ENCODE data around the gene GDAP2. TPM values are rescaled to one million over a fixed set of nuclear protein-coding genes. Genes with fewer than 3 reads are reported as not detected.
A peak's percentile ranks its signal among the peaks of the same experiment; 100 is the strongest.

The GDAP2 gene
- total RNA-seq, 4 donors from 2014 or later: 38.7 to 48.9 (median 47.6) TPM

DNA sequence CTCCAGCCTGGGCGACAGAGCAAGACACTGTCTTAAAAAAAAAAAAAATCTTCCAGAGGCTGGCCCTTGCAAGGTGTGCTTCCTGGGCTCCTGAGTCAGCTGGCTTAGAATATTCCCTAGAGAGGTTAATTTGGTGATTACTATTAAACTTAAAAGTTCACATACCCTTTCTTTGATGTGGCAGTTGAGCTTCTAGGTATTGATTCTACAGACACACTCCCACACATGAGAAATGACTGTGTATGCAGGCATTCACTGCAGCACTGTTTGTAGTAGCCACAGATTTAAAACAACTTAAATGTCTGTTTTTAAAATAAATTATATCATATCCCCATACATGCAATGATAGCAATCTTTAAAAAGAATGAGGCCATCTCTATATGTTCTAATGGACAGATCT lies 93.4 kb downstream of the GDAP2 start:
- Histone ChIP-seq H3K36me3 (no peaks in the 10 kb centered on the region), H3K4me1 (no peaks in the 10 kb centered on the region), H3K4me3 (replicated peaks in 1 of 3) (no peak overlapping the region), H3K27ac (no peak overlapping the region), H3K9me3 (no peaks in the 10 kb centered on the region), H3K27me3 (no peaks in the 10 kb centered on the region)
- TF ChIP-seq, protein P1, sequence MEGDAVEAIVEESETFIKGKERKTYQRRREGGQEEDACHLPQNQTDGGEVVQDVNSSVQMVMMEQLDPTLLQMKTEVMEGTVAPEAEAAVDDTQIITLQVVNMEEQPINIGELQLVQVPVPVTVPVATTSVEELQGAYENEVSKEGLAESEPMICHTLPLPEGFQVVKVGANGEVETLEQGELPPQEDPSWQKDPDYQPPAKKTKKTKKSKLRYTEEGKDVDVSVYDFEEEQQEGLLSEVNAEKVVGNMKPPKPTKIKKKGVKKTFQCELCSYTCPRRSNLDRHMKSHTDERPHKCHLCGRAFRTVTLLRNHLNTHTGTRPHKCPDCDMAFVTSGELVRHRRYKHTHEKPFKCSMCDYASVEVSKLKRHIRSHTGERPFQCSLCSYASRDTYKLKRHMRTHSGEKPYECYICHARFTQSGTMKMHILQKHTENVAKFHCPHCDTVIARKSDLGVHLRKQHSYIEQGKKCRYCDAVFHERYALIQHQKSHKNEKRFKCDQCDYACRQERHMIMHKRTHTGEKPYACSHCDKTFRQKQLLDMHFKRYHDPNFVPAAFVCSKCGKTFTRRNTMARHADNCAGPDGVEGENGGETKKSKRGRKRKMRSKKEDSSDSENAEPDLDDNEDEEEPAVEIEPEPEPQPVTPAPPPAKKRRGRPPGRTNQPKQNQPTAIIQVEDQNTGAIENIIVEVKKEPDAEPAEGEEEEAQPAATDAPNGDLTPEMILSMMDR (IDR thresholded peaks at IDR 0.05): no peak
- TF ChIP-seq POLR2A (IDR thresholded peaks at IDR 0.05): no peak
- DNase-seq: no peak
- 82 to 83% methylated on average over 1 of the region's 1 CpG for WGBS, 2 donors
- intact Hi-C loops (cut with DNase I): no loop called here

DNA sequence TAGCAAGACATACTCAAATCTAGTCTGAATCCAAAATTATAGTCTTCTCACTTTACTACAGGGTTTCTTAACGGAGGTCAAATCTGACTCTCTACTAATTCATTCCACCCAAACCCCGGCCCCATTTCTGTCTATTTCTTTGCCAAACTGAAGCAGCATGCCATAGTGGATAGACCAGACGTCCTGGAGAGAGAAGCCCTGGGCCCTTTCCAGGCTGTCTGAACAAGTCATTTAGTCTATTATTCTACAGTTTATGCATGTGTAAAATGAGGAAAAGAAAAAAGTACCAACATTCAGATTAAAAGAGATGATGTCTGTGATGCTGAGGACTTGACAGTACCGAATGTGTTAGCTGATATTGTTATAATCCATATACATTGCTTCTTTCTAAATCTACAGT lies 95.0 kb downstream of the GDAP2 start:
- H3K27ac ChIP-seq: no peak overlapping the region
- no peak overlapping the region for H3K4me3 ChIP-seq (replicated peaks in 1 of 3)
- no peaks in the 10 kb centered on the region for H3K36me3 ChIP-seq
- H3K9me3 ChIP-seq: no peaks in the 10 kb centered on the region
- 82 to 86% methylated on average over 4 of the region's 4 CpGs for WGBS, 2 donors
- intact Hi-C loops (cut with DNase I): no loop called here
- H3K27me3 ChIP-seq: no peaks in the 10 kb centered on the region
- TF ChIP-seq, protein P1 (IDR thresholded peaks at IDR 0.05): no peak
- no peak for TF ChIP-seq POLR2A (IDR thresholded peaks at IDR 0.05)
- no peaks in the 10 kb centered on the region for H3K4me1 ChIP-seq
- no peak for DNase-seq

DNA sequence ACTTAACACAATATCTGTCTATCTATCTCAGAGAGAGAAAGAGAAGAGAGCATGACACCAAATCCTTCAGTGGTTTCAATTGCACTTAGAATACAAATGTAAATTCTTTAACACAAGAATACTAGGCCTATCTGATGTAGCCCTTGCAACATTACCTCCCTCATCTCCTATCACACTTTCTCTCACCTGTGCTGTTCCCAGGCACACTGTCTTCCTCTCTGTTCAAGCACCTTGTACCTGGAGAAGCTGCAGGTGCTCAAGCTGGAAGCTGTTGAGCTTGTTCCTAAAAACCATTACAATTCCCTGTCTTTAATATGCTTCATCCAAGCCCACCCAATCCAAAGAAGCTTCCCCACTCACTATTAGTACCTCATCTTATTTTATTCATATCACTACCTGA lies 97.0 kb downstream of the GDAP2 start:
- TF ChIP-seq, protein P1 (IDR thresholded peaks at IDR 0.05): no peak
- TF ChIP-seq POLR2A (IDR thresholded peaks at IDR 0.05): no peak
- DNase-seq: no peak
- Histone ChIP-seq H3K4me3 (replicated peaks in 1 of 3) (no peak overlapping the region), H3K9me3 (no peaks in the 10 kb centered on the region), H3K36me3 (no peaks in the 10 kb centered on the region), H3K27me3 (no peaks in the 10 kb centered on the region), H3K27ac (no peak overlapping the region), H3K4me1 (no peaks in the 10 kb centered on the region)
- intact Hi-C loops (cut with DNase I): no loop called here

DNA sequence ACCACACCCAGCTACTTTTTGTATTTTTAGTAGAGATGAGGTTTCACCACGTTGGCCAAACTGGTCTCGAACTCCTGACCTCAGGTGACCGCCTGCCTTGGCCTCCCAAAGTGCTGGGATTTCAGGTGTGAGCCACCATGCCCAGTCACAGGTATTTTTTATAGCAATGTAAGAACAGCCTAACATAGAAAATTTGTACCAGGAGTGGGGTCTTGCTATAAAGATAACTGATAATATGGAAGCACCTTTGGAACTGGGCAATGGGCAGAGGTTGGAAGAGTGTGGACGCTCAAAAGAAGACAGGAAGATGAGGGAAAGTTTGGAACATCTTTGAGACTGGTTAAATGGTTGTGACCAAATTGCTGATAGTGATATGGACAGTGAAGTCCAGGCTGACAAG lies 99.2 kb downstream of the GDAP2 start:
- no peak for DNase-seq
- Histone ChIP-seq H3K4me1 (no peaks in the 10 kb centered on the region), H3K9me3 (no peaks in the 10 kb centered on the region), H3K36me3 (no peaks in the 10 kb centered on the region), H3K27ac (no peak overlapping the region), H3K4me3 (replicated peaks in 1 of 3) (no peak overlapping the region), H3K27me3 (no peaks in the 10 kb centered on the region)
- WGBS, 2 donors: 86 to 98% methylated on average over 4 of the region's 4 CpGs
- TF ChIP-seq, protein P1 (IDR thresholded peaks at IDR 0.05): no peak
- no peak for TF ChIP-seq POLR2A (IDR thresholded peaks at IDR 0.05)
- intact Hi-C loops (cut with DNase I): no loop called here

DNA sequence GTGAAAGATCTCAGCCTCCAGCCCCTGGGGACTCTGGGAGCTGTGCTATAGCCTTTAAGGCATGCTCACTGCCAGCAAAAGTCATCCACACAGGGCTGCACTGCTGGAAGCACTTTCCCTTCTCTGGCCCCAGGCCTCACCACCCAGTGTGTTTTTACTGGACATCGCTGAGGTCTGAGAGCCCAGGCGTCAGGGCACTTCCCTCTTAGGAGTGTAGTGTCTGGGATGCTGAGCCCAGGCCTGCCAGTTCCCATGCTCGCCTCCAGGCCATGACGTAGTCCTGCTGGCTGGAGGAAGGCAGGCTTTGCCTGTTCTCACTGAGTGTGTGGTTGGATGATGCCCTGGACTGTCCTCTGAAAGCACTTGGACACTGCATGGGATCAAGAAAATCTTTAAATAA lies 101.2 kb downstream of the GDAP2 start:
- DNase-seq: peak; percentile 32 to 38

More for the DNA sequence above, 101.2 kb downstream of the GDAP2 start:
- intact Hi-C loops (cut with DNase I): no loop called here
- Histone ChIP-seq H3K27me3 (no peaks in the 10 kb centered on the region), H3K36me3 (no peaks in the 10 kb centered on the region), H3K27ac (no peak overlapping the region), H3K4me1 (no peaks in the 10 kb centered on the region), H3K4me3 (replicated peaks in 1 of 3) (no peak overlapping the region), H3K9me3 (no peaks in the 10 kb centered on the region)
- TF ChIP-seq, protein P1 (IDR thresholded peaks at IDR 0.05): no peak
- TF ChIP-seq POLR2A (IDR thresholded peaks at IDR 0.05): no peak
- WGBS, 2 donors: 35 to 49% methylated on average over 4 of the region's 4 CpGs

All from thyroid gland (tissue), 4 donors.